GM19455 (cell line): Measurements from ENCODE around the gene VSNL1.

Experiments used
- ATAC-seq: cut with Tn5 transposase; IDR thresholded peaks from one replicate; pipeline ENCODE4 v1.9.1; 2021; ENCODE audit not compliant: unreplicated experiment

VSNL1 gene

GRCh38 chr2:17610521-17610920 is 70.0 kb downstream of the VSNL1 start:
- ATAC-seq: no peak

GRCh38 chr2:17611036-17611435 is 70.5 kb downstream of the VSNL1 start:
- ATAC-seq: no peak

GRCh38 chr2:17614174-17614930 is 73.9 kb downstream of the VSNL1 start:
- no peak for ATAC-seq

- ATAC-seq: no peak
These were observed 74.7 kb downstream of the VSNL1 start for GRCh38 chr2:17615147-17615546.

GRCh38 chr2:17615728-17616351 is 75.3 kb downstream of the VSNL1 start:
- no peak for ATAC-seq

- no peak for ATAC-seq
These were observed 75.9 kb downstream of the VSNL1 start for GRCh38 chr2:17616405-17616804.

- ATAC-seq: no peak
These were observed 77.0 kb downstream of the VSNL1 start for GRCh38 chr2:17617516-17617915.

- ATAC-seq: no peak
These were observed 77.5 kb downstream of the VSNL1 start for GRCh38 chr2:17617955-17618354.

GRCh38 chr2:17620280-17620679 is 79.8 kb downstream of the VSNL1 start:
- no peak for ATAC-seq

- ATAC-seq: no peak
These were observed 80.3 kb downstream of the VSNL1 start for GRCh38 chr2:17620841-17621240.

- ATAC-seq: no peak
These were observed 81.3 kb downstream of the VSNL1 start for GRCh38 chr2:17621781-17622180.

GRCh38 chr2:17625446-17625845 is 85.0 kb downstream of the VSNL1 start:
- ATAC-seq: no peak

GRCh38 chr2:17626986-17627385 is 86.5 kb downstream of the VSNL1 start:
- ATAC-seq: no peak

- ATAC-seq: no peak
These were observed 86.9 kb downstream of the VSNL1 start for GRCh38 chr2:17627434-17627833.

- ATAC-seq: no peak
These were observed 88.1 kb downstream of the VSNL1 start for GRCh38 chr2:17628349-17629261.

GRCh38 chr2:17630089-17630488 is 89.6 kb downstream of the VSNL1 start:
- ATAC-seq: no peak

GRCh38 chr2:17634997-17635396 is 94.5 kb downstream of the VSNL1 start:
- ATAC-seq: no peak

GRCh38 chr2:17636257-17636656 is 95.8 kb downstream of the VSNL1 start:
- ATAC-seq: no peak

- no peak for ATAC-seq
These were observed 96.8 kb downstream of the VSNL1 start for GRCh38 chr2:17637131-17637906.

GRCh38 chr2:17638196-17638743 is 97.8 kb downstream of the VSNL1 start:
- no peak for ATAC-seq

GRCh38 chr2:17640406-17640805 is 99.9 kb downstream of the VSNL1 start:
- ATAC-seq: no peak
